WERI-Rb-1 (cell line): ENCODE results near the gene ICAM1.

Experiments
- DNase-seq: peaks from one replicate; pipeline ENCODE4 v3.0.0-alpha.2; 2020
- H3K27ac ChIP-seq: fragments of 250-450 bp; sonication (Bioruptor Pico); 2 replicates; pipeline ENCODE4 v1.5.1; 2020; ENCODE audit warnings: mild to moderate bottlenecking, moderate library complexity
- H3K27me3 ChIP-seq: fragments of 250-450 bp; sonication (Bioruptor Pico); 2 replicates; pipeline ENCODE4 v1.5.1; 2021; ENCODE audit warnings: mild to moderate bottlenecking, low read depth, moderate library complexity; ENCODE audit not compliant: insufficient read depth, severe bottlenecking
- H3K36me3 ChIP-seq: fragments of 250-450 bp; sonication (Bioruptor Pico); 2 replicates; pipeline ENCODE4 v1.5.1; 2020; ENCODE audit warnings: mild to moderate bottlenecking, moderate library complexity
- H3K4me3 ChIP-seq: 2 replicates; pipeline ENCODE4 v1.5.1; 2011; ENCODE audit warnings: low read depth, mild to moderate bottlenecking, control low read depth, low read length
- H3K9me3 ChIP-seq: fragments of 250-450 bp; sonication (Bioruptor Pico); 2 replicates; pipeline ENCODE4 v1.5.1; 2021; ENCODE audit warnings: mild to moderate bottlenecking, moderate library complexity; ENCODE audit not compliant: severe bottlenecking
- CTCF ChIP-seq: IDR thresholded peaks from 2 replicates; pipeline ENCODE4 v1.5.1; 2011; ENCODE audit warnings: low read depth, mild to moderate bottlenecking, control low read depth, inconsistent platforms, low read length

The ICAM1 gene

GRCh38 chr19:10256970-10257615, 13.8 kb upstream of the ICAM1 start:
- H3K36me3 ChIP-seq: peaks cover 47% of the 10 kb centered on the region
- no peak for TF ChIP-seq CTCF
- DNase-seq: no peak

GRCh38 chr19:10258080-10258710, 12.7 kb upstream of the ICAM1 start:
- no peak overlapping the region for H3K27ac ChIP-seq

More at GRCh38 chr19:10256970-10257615, 13.8 kb upstream of the ICAM1 start:
- H3K27me3 ChIP-seq: no peaks in the 10 kb centered on the region
- no peak overlapping the region for H3K4me3 ChIP-seq
- H3K27ac ChIP-seq: no peak overlapping the region
- H3K9me3 ChIP-seq: no peaks in the 10 kb centered on the region

GRCh38 chr19:10259162-10259905, 11.6 kb upstream of the ICAM1 start:
- peaks cover 42% of the 10 kb centered on the region for H3K36me3 ChIP-seq
- H3K27ac ChIP-seq: no peak overlapping the region
- peak; percentile 79 for TF ChIP-seq CTCF

More at GRCh38 chr19:10258080-10258710, 12.7 kb upstream of the ICAM1 start:
- Histone ChIP-seq H3K9me3 (no peaks in the 10 kb centered on the region), H3K36me3 (peaks cover 47% of the 10 kb centered on the region), H3K27me3 (no peaks in the 10 kb centered on the region), H3K4me3 (no peak overlapping the region)
- no peak for DNase-seq
- TF ChIP-seq CTCF: no peak

GRCh38 chr19:10260141-10260584, 10.8 kb upstream of the ICAM1 start:
- DNase-seq: no peak
- peaks cover 33% of the 10 kb centered on the region for H3K36me3 ChIP-seq
- no peak overlapping the region for H3K27ac ChIP-seq
- H3K27me3 ChIP-seq: no peaks in the 10 kb centered on the region
- H3K9me3 ChIP-seq: no peaks in the 10 kb centered on the region
- no peak overlapping the region for H3K4me3 ChIP-seq
- no peak for TF ChIP-seq CTCF

More at GRCh38 chr19:10259162-10259905, 11.6 kb upstream of the ICAM1 start:
- H3K4me3 ChIP-seq: no peak overlapping the region
- H3K27me3 ChIP-seq: no peaks in the 10 kb centered on the region
- no peaks in the 10 kb centered on the region for H3K9me3 ChIP-seq
- DNase-seq: peak; percentile 93

DNA sequence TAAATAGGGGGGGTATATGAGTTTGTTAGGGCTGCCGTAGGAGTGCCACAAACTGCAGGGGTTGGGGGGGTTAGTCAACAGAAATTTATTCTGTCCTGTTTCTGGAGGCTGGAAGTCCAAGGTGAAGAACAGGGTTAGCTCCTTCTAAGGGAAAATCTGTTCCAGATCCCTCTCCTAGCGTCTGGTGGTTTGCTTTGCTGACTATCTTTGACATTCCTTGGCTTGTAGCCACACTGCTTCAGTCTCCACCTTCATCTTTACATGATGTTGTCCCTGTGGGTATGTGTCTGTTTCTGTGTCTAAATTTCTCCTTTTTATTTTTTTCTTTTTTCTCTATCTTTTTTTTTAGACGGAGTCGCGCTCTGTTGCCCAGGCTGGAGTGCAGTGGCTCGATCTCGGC, 8.1 kb upstream of the ICAM1 start:
- no peak for TF ChIP-seq CTCF
- H3K27ac ChIP-seq: no peak overlapping the region
- peaks cover 16% of the 10 kb centered on the region for H3K36me3 ChIP-seq
- DNase-seq: no peak
- H3K27me3 ChIP-seq: no peaks in the 10 kb centered on the region
- no peak overlapping the region for H3K4me3 ChIP-seq
- no peaks in the 10 kb centered on the region for H3K9me3 ChIP-seq
